Muscle of arm (tissue), 12 donors: ENCODE results near the gene LIPF. TPM values are rescaled to one million over a fixed set of nuclear protein-coding genes. Genes with fewer than 3 reads are reported as not detected.
"Not testable (repeated sequence)": the region's sequence is repeated elsewhere in the genome, so short reads cannot be mapped to it uniquely, and the experiment has no call there.

Experiments
- DNase-seq: peaks from one replicate; pipeline ENCODE4 v3.0.0-alpha.2; 2013
- polyA plus RNA-seq, 12 donors: library from polyadenylated mRNA; unstranded; fragments of 120-200 nt; gene quantifications; one replicate each; pipeline ENCODE4 v1.2.1, GENCODE V29; 2013; ENCODE audit not compliant: insufficient read length in 12 of 12

The LIPF gene
- polyA plus RNA-seq, 12 donors, result 0.76 TPM; not detected in 11

GRCh38 chr10:88672041-88672440 lies 7.8 kb downstream of the LIPF start:
- no peak for DNase-seq

DNA sequence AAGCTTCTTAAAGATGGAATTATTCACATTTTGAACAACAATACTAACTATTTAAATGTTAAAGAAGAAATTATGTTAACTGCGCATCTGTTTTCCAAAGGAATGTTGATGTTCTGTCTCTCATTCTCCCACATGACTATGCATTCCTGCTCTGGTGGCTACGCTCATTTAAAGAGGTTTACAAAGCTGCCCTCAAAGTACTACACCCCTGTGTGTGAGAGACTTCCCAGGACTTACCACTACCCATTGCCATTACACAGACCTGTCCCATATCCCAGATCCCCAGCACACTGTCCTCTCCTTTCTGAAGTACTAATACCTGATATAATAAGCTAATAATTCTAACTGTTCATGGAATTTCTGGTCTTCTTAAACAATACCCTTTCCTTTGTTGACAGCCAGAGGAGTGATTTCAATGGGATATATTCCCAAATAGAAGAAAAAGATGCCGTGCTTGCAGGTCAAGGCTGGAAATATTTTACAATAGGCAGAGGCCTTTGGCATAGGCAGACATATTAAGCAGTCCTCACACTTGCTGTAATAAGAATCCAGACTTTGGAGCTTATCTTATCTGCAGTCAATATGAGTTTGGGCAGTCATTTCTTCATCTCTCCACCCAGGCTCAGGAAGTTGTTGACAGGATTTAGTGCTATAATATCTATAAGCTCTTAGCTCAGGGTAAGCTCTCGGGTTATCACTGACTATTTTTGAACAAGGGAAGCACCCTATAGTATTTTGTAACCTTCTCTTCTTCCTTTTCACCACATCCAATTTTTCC lies 12.2 kb downstream of the LIPF start:
- DNase-seq, result no peak

- DNase-seq, result no peak
Measured at GRCh38 chr10:88680958-88681357, 16.7 kb downstream of the LIPF start.

DNA sequence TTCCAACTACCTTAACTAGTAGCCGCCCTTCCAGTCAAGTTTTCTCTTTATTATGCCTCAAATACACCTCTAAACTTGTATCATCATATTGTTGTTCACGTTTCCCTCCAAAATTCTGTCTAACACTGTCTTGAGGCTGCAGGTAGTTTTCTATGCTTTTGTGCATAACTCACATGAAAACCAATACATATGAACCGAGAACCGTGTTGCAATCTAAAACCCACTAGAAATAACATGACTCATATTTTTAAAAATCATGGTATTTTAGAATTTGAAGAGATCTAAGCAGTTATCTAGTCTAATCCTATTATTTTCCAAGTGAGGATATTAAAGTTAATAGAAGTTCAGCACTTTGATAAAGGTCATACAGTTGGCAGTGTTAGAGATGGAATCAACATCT lies 18.2 kb downstream of the LIPF start:
- no peak for DNase-seq

- no peak for DNase-seq
Measured at GRCh38 chr10:88687853-88688467, 23.7 kb downstream of the LIPF start.

DNA sequence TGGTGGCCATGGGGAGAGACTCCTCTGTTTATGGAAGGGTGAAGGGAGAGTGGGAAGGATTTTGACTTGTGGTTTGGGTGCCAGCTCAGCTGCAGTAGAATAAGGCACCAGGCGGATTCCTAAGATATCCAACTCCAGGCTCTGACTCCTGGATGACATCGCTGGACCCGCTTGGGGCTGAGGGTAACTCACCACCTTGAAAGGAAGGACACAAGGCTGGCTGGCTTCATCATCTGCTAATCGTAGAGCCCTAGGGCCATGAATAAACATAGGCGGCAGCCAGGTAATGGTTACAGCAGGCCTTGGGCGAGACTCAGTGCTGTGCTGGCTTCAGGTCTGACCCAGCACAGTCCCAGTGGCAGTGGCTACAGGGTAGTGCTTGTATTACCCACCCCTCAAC lies 25.1 kb downstream of the LIPF start:
- DNase-seq, result no peak

DNA sequence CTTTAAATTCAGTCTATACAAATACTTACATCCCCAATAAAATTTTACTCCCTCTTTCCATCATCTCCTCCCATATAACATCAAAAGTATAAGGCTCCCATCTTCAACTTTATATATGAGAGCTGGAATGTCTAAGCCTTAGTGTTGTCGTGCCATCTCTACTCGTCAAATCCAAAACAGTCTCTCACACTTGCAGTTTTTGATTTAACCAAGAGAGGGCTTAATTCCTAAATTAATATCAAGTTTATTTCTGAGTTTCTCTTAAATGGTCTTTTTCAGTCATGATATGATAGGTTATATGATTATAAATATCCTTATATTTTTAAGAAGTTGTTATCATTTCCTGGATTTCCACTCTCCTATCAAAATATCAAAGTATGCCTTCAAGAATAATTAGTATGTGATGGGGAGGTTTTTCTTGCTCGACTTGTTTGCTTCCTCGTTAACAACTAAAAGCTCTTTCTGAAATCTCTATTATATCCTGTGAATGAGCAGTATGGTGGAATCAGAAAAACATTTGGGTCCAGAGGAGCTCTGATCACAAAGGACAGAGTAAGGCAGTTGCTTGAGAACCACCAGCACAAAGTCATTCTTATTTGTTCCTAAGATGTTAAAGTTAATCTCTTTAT lies 29.3 kb downstream of the LIPF start:
- DNase-seq, result no peak

GRCh38 chr10:88702848-88703597 lies 38.8 kb downstream of the LIPF start:
- no peak for DNase-seq

DNA sequence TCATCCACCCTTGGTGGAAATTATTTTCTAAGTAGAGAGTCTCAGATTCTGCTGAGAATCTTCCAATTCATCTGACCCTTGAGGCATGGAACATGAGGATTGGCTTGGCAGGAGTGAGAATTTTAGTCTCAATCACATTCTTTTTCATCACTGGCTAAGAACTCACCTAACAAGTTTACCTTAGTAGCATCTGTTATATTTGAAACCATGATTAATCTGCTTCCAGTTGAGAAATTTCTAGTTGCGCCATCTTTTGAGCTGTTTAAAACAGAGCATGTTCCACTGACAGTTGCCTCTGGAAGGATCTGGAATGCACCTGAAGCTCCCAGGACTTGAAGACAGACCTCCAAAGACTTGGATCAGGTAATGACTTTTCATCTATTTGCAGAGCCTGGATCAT lies 41.7 kb downstream of the LIPF start, which contains the start of gene LIPK:
Gene LIPK (plus strand): TSS at position 292 of the 400 bp plus-strand sequence. CDS start 18,295 bp downstream, outside the sequence.
- no peak for DNase-seq

GRCh38 chr10:88707429-88708155 lies 43.4 kb downstream of the LIPF start:
- no peak for DNase-seq

GRCh38 chr10:88709361-88709760 lies 45.1 kb downstream of the LIPF start:
- not testable (repeated sequence) for DNase-seq

DNA sequence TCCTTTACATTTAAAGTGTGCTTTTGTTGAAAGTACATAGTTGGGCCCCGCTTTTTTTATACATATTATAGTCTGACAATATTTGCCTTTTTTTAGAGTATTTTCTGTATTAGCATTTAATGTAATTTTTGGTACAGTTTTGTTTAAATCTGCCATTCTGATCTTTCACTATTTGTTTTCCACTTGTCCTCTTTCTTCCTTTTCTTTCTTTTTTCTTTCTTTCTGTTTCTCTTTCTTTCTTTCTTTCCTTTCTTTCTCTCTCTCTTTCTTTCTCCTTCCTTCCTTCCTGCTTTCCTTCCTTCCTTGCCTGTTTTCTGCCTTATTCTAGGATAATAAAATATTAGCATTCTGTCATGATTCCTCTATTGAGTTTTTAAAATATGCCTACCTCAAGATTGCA lies 51.3 kb downstream of the LIPF start:
- no peak for DNase-seq

DNA sequence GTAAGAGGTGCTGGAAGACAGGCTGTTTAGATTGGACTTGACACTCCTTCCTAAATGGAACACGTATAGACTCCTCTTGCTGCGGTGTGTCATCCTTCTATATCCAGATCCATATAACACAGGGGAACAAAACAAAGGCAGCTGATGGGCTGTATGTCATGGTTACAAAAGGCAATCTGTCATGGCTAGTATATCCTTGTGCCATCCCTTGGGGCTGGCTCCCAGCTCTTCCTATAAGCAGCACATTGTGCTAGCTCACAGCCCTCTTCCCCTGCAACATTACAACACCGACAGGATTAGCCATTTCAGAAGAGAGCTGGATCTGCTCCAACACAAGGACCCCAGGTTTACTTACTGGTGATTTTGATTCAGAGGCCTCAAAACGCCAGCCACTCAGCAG lies 57.1 kb downstream of the LIPF start:
- DNase-seq, result no peak

- DNase-seq, result no peak
Measured at GRCh38 chr10:88725798-88726197, 61.6 kb downstream of the LIPF start.

DNA sequence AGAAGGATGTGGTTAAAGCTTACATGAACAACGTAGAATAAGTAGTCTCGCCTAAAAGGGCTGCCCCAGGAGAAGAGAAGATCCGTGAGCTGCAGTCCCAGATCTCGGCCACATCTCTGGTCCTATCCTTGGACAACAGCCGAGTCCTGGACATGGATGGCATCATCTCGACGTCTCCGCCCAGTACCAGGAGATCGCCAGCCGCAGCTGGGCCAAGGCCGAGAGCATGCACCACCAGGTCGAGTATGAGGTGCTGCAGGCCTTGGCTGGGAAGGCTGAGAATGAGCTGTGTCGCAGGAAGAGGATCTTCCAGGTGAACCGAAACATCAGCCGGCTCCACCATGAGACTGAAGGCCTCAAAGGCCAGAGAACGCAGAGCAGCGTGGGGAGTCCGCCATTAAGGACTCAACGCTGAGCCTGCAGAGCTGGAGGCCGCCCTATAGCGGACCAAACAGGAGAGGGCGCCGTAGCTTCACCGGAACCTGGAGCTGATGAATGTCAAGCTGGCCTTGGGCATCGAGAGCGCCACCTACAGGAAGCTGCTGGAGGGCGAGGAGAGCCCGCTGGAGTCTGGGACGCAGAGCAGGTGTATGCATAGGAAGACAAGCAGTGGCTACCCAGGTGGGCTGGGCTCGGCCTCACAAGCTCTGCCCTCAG lies 64.0 kb downstream of the LIPF start:
- DNase-seq, result no peak

Other genes starting within 250 kb of the LIPF start
- 10 to 100 TPM in 1 of 12 donors, 1 to 10 TPM in 10, not detected in 1; 2.1 to 10.7 (median 2.5) TPM for gene RNLS, start 81.1 kb upstream of the LIPF start, polyA plus RNA-seq
- under 1 TPM in 3 of 12 donors, not detected in 9; 0.05 to 0.15 (median 0.15) TPM for gene LIPJ, start 77.7 kb upstream of the LIPF start, polyA plus RNA-seq
- gene LIPK, start 41.8 kb downstream of the LIPF start, polyA plus RNA-seq, result 1 to 10 TPM in 2 of 12 donors, under 1 TPM in 1, not detected in 9; 0.95 to 4.2 (median 2.6) TPM
- gene LIPN, start 95.6 kb downstream of the LIPF start, polyA plus RNA-seq, result 1 to 10 TPM in 3 of 12 donors, not detected in 9; 1.2 to 3.0 (median 2.0) TPM
- under 1 TPM in 3 of 12 donors, not detected in 9; 0.49 to 0.79 (median 0.61) TPM for gene LIPM, start 138.3 kb downstream of the LIPF start, polyA plus RNA-seq
- 1 to 10 TPM in 2 of 12 donors, under 1 TPM in 1, not detected in 9; 0.46 to 2.0 (median 1.2) TPM for gene ANKRD22, start 187.4 kb downstream of the LIPF start, polyA plus RNA-seq
- gene STAMBPL1, start 215.8 kb downstream of the LIPF start, polyA plus RNA-seq, result 10 to 100 TPM in 2 of 12 donors, 1 to 10 TPM in 9, not detected in 1; 4.8 to 14.3 (median 7.1) TPM